Fibroblast of lung (primary cell): ENCODE results near the gene CCDC110. TPM values are rescaled to one million over a fixed set of nuclear protein-coding genes. Genes with fewer than 3 reads are reported as not detected.

ENCODE experiments used
- DNase-seq, 2 donors: peaks; one replicate each; pipeline versions ENCODE4 v3.0.0 to v3.0.0-alpha.2; 2010; ENCODE audit warnings: low read depth in 2 of 2
- H2AFZ ChIP-seq: 2 replicates; pipeline ENCODE4 v1.5.1; 2012; ENCODE audit warnings: low read length, control low read depth, inconsistent platforms
- H3K27ac ChIP-seq: 2 replicates; pipeline ENCODE4 v1.5.1; 2011; ENCODE audit warnings: low read length, control low read depth; ENCODE audit not compliant: insufficient read depth
- H3K27me3 ChIP-seq: 2 replicates; pipeline ENCODE4 v1.5.1; 2011; ENCODE audit warnings: mild to moderate bottlenecking, low read length; ENCODE audit not compliant: control insufficient read depth, insufficient read depth
- H3K36me3 ChIP-seq: 2 replicates; pipeline ENCODE4 v1.5.1; 2011; ENCODE audit warnings: low read length; ENCODE audit not compliant: control insufficient read depth, insufficient read depth
- H3K4me1 ChIP-seq: 2 replicates; pipeline ENCODE4 v1.5.1; 2011; ENCODE audit warnings: low read length; ENCODE audit not compliant: control insufficient read depth, insufficient read depth; ENCODE audit errors: extremely low read depth
- H3K4me2 ChIP-seq: 2 replicates; pipeline ENCODE4 v1.5.1; 2011; ENCODE audit warnings: low read length, control low read depth; ENCODE audit not compliant: insufficient read depth; ENCODE audit errors: extremely low read depth
- H3K4me3 ChIP-seq, 4 experiments: fragments of 200-600 bp in 1 of 4; sonication (generic) in 1 of 4; replicated peaks in 1 of 4; 2 replicates each; pipeline ENCODE4 v1.5.1; 2011 to 2016; ENCODE audit warnings: low read length in 4 of 4, low read depth in 3 of 4, mild to moderate bottlenecking in 3 of 4, control low read depth in 2 of 4, inconsistent platforms in 1 of 4, mixed read lengths in 1 of 4; ENCODE audit not compliant: insufficient read depth in 1 of 4; ENCODE audit errors: control extremely low read depth in 1 of 4
- H3K79me2 ChIP-seq: 2 replicates; pipeline ENCODE4 v1.5.1; 2012; ENCODE audit warnings: mild to moderate bottlenecking, low read length, inconsistent platforms; ENCODE audit not compliant: control insufficient read depth, insufficient read depth
- H3K9ac ChIP-seq: 2 replicates; pipeline ENCODE4 v1.5.1; 2011; ENCODE audit warnings: mild to moderate bottlenecking, low read length, control low read depth; ENCODE audit not compliant: insufficient read depth
- H3K9me3 ChIP-seq: 2 replicates; pipeline ENCODE4 v1.5.1; 2012; ENCODE audit warnings: low read depth, low read length; ENCODE audit not compliant: control insufficient read depth, insufficient read depth
- H4K20me1 ChIP-seq: 2 replicates; pipeline ENCODE4 v1.5.1; 2011; ENCODE audit warnings: low read length; ENCODE audit not compliant: control insufficient read depth, insufficient read depth; ENCODE audit errors: extremely low read depth
- CTCF ChIP-seq, 2 donors: IDR thresholded peaks in 1 of 2; conservative IDR thresholded peaks in 1 of 2; 1 replicate in 1 of 2; 2 replicates in 1 of 2; pipeline ENCODE4 v1.5.1; 2011 to 2012; ENCODE audit warnings: low read length in 2 of 2, control low read depth in 1 of 2, inconsistent platforms in 1 of 2, low read depth in 1 of 2, mild to moderate bottlenecking in 1 of 2
- EZH2 ChIP-seq: IDR thresholded peaks from 2 replicates; pipeline ENCODE4 v1.5.1; 2012; ENCODE audit warnings: low read length, control low read depth, mild to moderate bottlenecking; ENCODE audit errors: missing control alignments
- polyA plus RNA-seq, 2 donors: library from polyadenylated mRNA; depleted of rRNA in 1 of 2; stranded (reverse) in 1 of 2; unstranded in 1 of 2; fragments of >200 nt; gene quantifications; 2 replicates each; pipeline ENCODE4 v1.2.1, GENCODE V29; 2011 to 2012; ENCODE audit warnings: missing spikeins in 1 of 2
- total RNA-seq: library from RNA; depleted of rRNA; stranded (reverse); fragments of >200 nt; gene quantifications from 2 replicates; pipeline ENCODE4 v1.2.1, GENCODE V29; 2014

The CCDC110 gene
- total and polyA plus RNA-seq, 2 donors (not counting 1 experiment from before 2014, with no cell fraction given), result 0.83 to 2.0 TPM

DNA sequence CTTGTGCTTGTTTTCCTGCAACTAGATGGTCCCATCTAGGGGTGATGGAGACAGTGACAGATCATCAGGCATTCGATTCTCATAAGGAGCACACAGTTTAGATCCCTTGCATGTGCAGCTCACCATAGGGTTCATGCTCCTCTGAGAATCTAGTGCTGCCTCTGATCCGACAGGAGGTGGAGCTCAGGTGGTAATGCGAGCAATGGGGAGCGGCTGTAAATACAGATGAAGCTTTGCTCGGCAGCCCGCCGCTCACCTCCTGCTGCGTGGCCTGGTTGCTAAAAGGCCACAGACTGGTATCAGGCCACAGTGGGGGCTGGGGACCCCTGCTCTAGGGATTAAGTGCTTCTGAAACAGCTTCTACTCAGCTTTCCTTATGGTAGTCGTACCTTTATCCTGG lies 28.5 kb upstream of the CCDC110 start:
- no peaks in the 10 kb centered on the region for H3K79me2 ChIP-seq
- no peaks in the 10 kb centered on the region for H3K36me3 ChIP-seq
- H3K27me3 ChIP-seq, result no peaks in the 10 kb centered on the region
- H3K4me1 ChIP-seq, result peaks cover 5% of the 10 kb centered on the region
- no peak overlapping the region for H3K27ac ChIP-seq
- no peak overlapping the region for H3K4me3 ChIP-seq
- no peaks in the 10 kb centered on the region for H4K20me1 ChIP-seq
- no peak for DNase-seq
- no peak overlapping the region for H2AFZ ChIP-seq
- no peak overlapping the region for H3K9ac ChIP-seq
- H3K4me2 ChIP-seq, result no peak overlapping the region
- H3K9me3 ChIP-seq, result no peaks in the 10 kb centered on the region
- TF ChIP-seq CTCF (conservative IDR thresholded peaks at IDR 0.05 in 1 of 2, IDR thresholded peaks at IDR 0.05 in 1 of 2; ENCODE audit: low read depth in 1 of 2, low read length in 2 of 2), result no peak
- TF ChIP-seq EZH2, result no peak

DNA sequence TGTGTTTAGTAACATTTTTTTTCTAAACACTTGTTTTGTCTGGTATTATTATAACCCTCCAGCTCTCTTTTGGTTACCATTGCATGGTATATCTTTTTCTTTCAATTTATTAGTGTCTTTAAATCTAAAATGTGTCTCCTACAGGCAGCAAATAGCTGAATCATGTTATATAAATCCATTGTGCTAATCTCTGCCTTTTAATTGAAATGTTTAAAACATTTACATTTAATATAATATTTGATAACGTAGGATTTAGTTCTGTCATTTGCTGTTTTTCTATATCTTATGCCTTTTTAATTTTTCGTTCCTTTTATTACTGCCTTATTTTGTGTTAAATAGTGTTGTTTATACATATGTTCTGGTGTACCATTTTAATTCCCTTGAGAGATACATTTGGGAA lies 17.1 kb upstream of the CCDC110 start:
- DNase-seq, result no peak
- Histone ChIP-seq H3K4me1 (no peaks in the 10 kb centered on the region), H3K4me3 (no peak overlapping the region), H3K9ac (no peak overlapping the region), H4K20me1 (no peaks in the 10 kb centered on the region), H3K79me2 (no peaks in the 10 kb centered on the region), H3K9me3 (no peaks in the 10 kb centered on the region), H3K36me3 (no peaks in the 10 kb centered on the region), H3K27me3 (no peaks in the 10 kb centered on the region), H3K4me2 (no peak overlapping the region), H3K27ac (no peak overlapping the region), H2AFZ (no peak overlapping the region)
- no peak for TF ChIP-seq EZH2
- no peak for TF ChIP-seq CTCF (conservative IDR thresholded peaks at IDR 0.05 in 1 of 2, IDR thresholded peaks at IDR 0.05 in 1 of 2; ENCODE audit: low read depth in 1 of 2, low read length in 2 of 2)

DNA sequence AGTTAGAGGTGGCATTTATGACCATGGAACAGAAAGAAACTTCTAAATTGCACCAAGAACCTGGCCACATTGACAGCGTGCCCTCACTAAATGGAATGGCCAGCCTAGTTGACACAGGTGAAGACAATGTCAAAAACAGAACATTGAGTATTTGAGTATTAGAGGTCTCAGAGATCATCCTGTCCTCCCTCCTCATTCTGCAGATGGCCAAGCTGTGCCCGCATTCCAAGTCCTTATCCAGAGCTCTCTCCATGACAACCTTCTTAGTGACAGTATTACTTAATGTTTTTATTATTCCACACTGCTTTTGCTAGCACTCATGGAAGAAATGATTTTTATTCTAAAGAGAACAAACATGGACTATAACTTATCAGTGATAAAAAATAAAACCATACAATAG lies 9.9 kb upstream of the CCDC110 start:
- Histone ChIP-seq H3K36me3 (no peaks in the 10 kb centered on the region), H4K20me1 (no peaks in the 10 kb centered on the region), H3K4me3 (no peak overlapping the region), H3K79me2 (no peaks in the 10 kb centered on the region), H3K4me1 (no peaks in the 10 kb centered on the region), H3K27ac (no peak overlapping the region), H3K9ac (no peak overlapping the region), H3K27me3 (peaks cover 3% of the 10 kb centered on the region), H2AFZ (no peak overlapping the region), H3K4me2 (no peak overlapping the region), H3K9me3 (no peaks in the 10 kb centered on the region)
- no peak for DNase-seq
- TF ChIP-seq CTCF (conservative IDR thresholded peaks at IDR 0.05 in 1 of 2, IDR thresholded peaks at IDR 0.05 in 1 of 2; ENCODE audit: low read depth in 1 of 2, low read length in 2 of 2) (no peak), EZH2 (no peak)
